HG03280 (cell line): ENCODE measurements around the gene TIMM23.
A peak's percentile ranks its signal among the peaks of the same experiment; 100 is the strongest.
"Not testable (repeated sequence)": the region's sequence is repeated elsewhere in the genome, so short reads cannot be mapped to it uniquely, and the experiment has no call there.

Source experiments
- ATAC-seq: cut with Tn5 transposase; IDR thresholded peaks from one replicate; pipeline ENCODE4 v1.9.1; 2021; ENCODE audit warnings: mild to moderate bottlenecking, moderate library complexity; ENCODE audit not compliant: unreplicated experiment

Gene TIMM23

DNA sequence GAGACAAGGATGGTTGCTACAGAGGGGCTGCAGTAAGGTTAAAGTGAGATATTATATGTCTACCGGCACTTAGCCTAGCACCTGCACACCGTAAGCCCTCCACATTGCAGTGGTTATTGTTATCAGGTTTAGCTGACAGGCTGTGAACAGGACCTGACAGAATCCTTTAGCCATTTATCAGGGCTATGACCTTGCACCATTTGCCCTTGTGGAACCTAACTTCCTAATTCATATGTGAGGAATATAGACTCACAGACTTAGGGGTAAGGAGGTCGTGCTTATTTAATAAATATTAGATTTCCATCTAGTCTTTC lies 48.0 kb downstream of the TIMM23 start:
- no peak for ATAC-seq

DNA sequence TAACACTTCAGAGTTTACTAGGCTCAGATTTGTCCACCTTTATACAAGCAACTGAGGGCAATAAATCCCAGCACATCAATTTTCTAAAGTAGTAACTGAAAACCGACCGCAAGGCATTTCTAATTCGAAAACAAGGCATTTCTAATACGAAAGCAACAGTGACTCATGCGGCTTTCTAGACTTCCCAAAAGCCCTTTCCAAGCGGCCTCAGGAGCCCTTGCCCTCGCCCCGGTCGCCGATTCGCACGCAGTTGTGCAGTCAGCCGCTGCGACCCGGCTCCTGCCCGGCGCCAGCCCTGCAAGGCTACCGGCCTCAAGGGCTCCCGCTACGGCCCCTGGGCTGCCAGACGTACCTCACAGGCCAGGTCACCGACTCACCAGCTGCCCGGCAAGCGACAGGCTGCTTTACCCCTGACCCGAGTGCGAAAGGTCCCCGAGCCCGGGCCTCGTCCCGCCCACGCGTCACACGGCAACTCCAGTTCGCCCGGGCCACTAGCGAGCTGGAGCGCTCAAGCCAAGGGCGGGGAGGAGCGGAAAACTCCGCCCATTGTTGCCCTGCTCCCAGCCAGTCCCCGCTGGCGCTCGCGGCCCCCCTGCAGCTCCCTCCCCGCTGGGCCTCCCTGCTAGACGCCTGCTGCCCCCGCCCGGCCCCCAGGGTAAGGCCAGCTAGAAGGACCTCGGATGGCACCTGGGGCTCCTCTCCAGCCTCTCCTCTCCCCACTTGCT lies 50.9 kb downstream of the TIMM23 start:
- ATAC-seq = peak; percentile 97

DNA sequence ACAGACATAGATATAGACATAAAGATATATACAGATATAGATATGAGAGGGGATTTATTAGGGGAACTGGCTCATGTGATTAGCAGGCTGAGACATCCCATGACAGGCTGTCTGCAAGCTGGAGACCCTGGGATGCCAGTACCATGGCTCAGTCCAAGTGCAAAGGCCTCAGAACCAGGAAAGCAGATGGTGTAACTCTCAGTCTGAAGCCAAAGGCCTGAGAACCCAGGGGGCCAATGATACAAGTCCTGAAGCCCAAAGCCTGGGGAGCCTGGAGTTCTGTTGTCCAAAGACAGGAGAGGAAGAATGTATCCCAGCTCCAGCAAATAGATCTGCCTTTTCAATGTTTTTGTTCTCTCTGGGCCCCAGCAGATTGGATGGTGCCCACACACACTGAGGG lies 52.7 kb downstream of the TIMM23 start:
- ATAC-seq = no peak

- no peak for ATAC-seq
These were observed 53.1 kb downstream of the TIMM23 start for GRCh38 chr10:46025406-46025805.

DNA sequence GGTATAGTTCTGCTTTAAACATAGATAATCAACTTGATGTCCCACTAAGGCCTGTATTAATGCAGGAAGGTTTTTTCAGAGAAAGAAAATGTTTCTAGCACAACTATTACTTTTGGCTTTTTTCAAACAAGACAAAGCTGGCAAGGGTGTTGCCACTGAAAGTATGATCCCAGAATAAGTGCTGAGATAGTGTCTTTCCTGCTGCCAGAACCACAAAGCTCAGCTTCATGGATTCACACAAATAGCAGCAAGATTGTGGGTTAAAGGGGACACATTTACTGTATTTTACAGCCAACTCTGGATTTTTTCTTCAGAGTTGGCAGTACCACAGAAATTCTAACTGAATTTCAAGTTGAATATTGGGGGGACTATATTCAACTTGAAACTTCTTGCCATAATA lies 53.8 kb downstream of the TIMM23 start:
- ATAC-seq = no peak

DNA sequence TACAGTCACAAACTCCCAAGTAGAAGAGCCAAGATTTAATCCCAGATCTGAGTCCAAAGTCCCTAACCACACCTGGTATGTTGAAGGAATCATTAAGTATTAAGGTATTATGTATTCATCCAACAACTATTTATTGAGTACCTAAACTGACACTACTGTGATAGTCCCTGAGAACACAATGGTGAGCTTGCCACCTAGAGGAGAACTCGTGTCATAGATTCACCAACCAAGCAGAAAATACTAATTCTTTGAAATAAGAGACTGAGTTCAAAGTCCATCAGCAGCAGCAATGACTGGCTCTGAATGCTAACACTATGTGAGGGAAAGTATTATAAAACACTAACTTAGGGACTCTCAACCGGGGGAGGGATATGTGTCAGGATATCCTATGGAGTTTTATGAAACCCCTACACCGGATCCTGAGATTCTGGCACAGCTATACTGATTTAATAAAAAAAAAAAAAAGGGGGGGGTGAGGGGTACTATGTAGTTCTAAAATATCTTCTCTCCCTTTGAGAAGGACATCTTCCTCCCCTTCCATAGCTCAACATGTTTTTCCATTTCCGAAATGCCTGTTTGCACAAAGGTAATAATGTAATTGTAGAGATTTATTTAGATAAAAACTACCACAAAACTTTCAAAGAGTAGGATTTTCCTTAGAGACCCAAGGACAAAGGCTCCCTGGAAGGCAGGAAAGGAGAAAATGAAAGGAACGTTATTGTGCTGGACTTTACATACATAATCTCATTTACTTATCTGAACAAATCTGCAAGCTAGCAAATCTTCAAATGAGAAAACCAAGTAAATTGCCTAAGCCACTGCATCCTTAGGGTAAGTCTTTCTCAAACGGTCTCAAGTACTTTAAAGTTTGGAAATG lies 56.5 kb downstream of the TIMM23 start:
- peak; percentile 42 for ATAC-seq

- ATAC-seq = no peak
These were observed 57.3 kb downstream of the TIMM23 start for GRCh38 chr10:46029461-46030030.

DNA sequence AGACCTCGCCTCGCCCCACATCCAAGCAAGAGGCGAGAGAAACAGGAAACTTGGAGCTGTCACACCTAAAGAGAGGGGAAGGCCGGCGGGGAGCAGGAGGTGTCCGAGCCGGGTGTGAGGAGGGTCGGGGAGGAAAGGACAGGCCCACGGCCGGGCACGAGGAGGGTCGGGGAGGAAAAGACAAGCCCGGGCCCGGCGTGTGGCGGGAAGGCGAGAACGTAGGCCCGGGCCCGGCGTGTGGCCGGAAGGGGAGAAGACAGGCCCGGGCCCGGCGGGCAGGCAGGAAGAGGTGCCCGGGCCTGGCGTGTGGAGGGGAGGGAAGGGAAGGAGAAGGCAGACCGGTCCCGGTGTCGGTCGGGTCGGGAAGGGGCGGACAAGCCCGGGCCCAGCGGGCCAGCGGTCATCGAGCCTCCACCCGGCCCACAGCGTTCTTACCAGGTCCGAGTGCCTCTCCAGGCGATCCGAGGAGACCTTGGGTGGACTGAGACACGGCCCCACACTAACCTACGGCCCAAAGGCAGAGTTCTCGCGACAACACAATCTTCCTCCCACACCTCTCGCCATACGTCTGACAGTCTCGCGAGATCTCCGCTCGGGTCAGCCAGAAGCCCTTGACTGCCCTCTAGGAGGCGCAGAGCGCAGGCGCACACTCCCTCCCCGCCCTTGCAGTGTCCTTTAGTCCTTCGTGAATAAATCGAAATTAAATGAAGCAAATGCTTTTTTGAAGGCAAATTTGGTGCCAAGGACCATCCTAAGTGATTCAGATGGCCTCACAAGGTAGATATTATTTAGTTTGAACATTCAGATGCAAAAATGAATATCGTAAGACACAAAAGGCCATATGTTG lies 58.0 kb downstream of the TIMM23 start, which contains the start of gene NCOA4:
NCOA4 (minus strand) TSS at position 533 of the 847 bp plus-strand sequence. CDS start 13,943 bp downstream, outside the sequence.
- peak; percentile 96 for ATAC-seq

- no peak for ATAC-seq
These were observed 59.6 kb downstream of the TIMM23 start for GRCh38 chr10:46031648-46032532.

- no peak for ATAC-seq
These were observed 61.3 kb downstream of the TIMM23 start for GRCh38 chr10:46033602-46034011.

DNA sequence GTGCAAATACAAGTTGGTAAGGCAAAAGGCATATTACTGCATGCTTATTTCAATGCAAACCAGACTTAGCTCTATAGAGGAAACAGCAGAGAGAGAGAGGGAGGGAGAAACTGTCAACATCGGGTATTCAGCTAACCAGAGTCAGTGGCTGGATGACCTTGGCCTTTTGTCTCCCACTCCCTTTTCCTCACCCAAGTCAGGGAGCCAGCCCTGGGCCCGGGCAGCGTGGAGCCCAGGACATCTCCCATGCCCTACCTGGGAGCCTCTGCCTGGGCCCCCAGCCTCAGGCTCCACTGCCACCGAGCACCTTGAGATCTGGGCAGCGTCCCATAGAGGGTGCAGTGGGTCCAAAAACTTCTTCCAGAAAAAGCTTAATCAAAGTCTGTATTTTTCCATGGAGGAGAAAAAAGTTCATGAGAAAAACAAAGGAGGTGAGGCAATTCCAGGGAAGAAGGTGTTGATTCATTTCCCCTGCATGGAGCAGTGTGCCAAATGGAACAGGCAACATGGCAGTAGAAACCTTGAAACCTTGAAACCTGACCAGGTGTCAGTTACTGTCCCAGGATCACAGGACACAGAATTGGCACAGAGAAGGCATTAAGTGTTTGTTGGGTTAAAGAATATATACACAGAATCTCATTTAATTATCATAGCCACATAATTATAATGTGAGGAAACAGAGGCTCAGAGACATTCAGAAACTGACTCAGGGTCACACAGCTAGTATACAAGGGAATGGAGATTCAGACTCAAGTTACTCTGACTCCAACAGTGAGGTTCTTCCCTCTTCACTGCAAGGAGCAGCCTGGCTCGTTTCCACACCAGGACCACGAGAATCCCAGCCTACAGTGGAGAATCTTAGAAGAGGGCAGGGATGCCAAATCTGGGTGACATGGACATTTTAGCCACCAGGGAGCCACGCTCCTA lies 63.9 kb downstream of the TIMM23 start:
- no peak for ATAC-seq

- ATAC-seq = no peak
These were observed 65.0 kb downstream of the TIMM23 start for GRCh38 chr10:46037107-46037825.

DNA sequence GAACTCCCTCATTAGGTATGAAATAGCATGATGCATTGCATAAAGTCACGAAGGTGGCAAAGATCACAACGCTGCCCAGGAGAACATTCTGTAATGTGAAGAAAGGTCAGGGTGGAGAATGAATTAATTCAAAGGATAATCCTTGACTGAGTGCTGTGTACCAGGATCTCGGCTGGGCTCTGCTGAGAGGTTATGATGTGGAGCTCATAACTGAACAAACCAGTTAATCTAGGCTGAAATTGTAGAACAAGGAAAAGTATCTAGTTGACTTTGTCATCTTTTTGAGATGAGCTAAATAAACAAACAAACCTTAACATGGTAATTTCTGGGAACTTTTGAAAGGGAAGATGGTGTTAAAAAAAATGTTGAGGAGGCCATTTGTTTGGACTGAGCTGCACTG lies 67.7 kb downstream of the TIMM23 start:
- ATAC-seq = no peak

DNA sequence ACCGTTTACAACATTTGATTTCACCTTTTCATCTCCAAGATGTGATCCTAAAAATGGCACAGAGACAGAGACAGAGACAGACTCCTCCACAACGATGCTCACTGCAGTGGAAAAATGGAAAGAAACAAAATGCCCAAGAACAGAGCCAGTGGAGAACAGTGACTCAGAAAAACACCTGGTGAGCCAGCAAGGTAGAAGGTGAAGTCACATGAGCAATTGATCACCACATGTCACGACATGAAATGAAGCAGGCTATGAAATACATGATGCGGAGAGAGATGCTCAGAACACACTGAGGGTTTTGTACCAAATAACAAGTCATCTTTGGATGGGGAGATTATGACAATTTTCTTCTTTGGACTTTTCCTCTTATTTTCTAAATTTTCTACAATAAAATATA lies 70.2 kb downstream of the TIMM23 start:
- no peak for ATAC-seq

GRCh38 chr10:46046261-46046660 lies 74.0 kb downstream of the TIMM23 start, which contains the start of gene MSMB:
Gene MSMB (minus strand): TSS chr10:46046269. CDS start chr10:46046237, 32 bp downstream.
- no peak for ATAC-seq

DNA sequence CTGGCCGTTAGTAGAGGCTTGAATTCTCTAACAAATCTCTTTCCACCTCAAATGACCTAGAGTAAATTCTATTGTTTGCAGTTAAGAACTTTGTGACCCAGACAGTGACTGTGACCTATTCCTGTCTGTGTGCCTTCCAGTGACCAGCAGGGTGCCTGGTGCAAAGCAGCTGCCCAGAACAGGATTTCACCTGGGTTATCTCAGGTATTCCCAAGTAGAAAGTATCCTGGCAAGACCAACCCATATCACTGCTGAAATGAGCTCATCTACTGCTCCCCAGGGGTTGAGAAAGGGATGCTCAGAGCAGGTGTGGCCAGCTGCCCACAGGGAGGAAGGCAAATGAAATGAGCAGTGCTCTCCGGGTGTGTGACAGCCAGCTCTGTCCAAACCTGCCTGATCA lies 75.9 kb downstream of the TIMM23 start:
- ATAC-seq = no peak

- ATAC-seq = not testable (repeated sequence)
These were observed 77.2 kb downstream of the TIMM23 start for GRCh38 chr10:46049497-46049831.

DNA sequence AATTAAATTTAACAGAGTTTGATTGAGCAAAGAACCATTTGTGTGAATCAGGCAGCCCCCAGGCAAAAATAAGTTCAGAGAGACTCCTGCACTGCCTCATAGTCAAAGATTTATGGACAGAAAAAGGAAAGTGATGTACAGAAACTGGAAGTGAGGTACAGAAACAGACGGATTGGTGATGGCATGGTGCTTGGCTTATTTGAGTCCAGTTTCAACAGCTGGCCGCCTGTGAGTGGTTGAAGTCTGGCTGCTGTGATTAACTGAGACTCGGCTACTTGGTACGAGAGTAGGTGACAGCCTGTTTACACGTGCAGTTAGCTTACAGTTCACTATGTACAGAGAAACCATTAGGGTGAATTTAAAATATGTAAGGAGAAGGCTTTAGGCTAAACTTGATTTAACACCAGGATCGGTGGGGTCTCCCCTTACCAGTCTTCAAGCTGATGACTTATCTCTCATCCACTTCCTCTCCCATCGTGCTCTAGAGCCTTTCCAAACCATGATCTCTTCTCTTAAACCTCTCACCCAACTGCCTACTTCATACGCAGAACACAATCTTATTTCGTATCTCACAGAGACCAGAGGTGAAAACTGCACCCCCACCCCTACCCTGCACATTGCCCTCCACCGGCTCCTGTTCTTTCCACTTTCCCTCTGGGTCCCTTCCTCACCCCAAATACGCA lies 78.8 kb downstream of the TIMM23 start:
- no peak for ATAC-seq
